GM18870 (cell line): ENCODE measurements around the gene SLC25A38.
A peak's percentile ranks its signal among the peaks of the same experiment; 100 is the strongest.
"Not testable (repeated sequence)": the region's sequence is repeated elsewhere in the genome, so short reads cannot be mapped to it uniquely, and the experiment has no call there.

Source experiments
- ATAC-seq: cut with Tn5 transposase; IDR thresholded peaks from one replicate; pipeline ENCODE4 v1.9.1; 2021; ENCODE audit warnings: moderate library complexity; ENCODE audit not compliant: unreplicated experiment

The SLC25A38 gene, protein sequence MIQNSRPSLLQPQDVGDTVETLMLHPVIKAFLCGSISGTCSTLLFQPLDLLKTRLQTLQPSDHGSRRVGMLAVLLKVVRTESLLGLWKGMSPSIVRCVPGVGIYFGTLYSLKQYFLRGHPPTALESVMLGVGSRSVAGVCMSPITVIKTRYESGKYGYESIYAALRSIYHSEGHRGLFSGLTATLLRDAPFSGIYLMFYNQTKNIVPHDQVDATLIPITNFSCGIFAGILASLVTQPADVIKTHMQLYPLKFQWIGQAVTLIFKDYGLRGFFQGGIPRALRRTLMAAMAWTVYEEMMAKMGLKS

DNA sequence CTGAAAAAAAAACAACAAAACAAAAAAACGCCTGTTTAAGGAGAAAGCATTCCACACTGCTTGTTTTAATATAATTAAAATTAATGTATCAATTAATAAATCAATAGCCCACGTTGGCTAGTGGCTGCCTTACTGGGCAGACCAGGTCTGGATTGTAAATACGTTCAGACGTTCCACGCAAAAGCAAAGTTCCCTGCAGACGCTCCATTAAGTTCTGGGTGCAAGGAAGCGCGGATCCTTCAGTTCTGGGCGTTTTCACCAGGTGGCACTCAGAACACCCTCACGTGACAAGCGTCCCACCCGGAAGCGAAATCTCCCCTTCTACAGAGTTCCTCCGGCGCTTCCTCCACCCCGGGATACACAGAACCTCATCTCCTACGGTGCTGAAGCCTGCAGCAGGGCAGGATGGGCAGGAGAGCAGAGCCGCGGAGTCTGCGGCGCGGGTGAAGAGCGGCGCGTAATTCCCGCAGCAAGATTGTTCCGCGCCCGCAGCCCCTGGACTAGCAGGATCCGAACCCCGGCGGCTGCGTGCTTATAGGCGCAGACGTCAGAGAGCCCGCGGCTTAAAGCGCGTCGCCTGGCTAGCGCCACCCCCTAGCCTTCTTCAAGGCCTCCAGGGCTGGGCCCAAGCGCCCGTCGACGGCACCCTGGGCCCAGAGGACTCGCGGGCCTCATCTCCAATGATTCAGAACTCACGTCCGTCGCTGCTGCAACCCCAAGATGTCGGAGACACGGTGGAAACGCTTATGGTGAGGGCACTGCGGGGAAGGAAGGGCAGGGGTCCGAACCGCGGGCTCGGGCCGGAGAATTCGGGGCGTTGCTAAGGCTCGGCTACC lies at the start of gene SLC25A38:
TSS of gene SLC25A38 (plus strand) at position 326 of the 836 bp plus-strand sequence. CDS start at position 681, 355 bp downstream.
- ATAC-seq: peak; percentile 61

DNA sequence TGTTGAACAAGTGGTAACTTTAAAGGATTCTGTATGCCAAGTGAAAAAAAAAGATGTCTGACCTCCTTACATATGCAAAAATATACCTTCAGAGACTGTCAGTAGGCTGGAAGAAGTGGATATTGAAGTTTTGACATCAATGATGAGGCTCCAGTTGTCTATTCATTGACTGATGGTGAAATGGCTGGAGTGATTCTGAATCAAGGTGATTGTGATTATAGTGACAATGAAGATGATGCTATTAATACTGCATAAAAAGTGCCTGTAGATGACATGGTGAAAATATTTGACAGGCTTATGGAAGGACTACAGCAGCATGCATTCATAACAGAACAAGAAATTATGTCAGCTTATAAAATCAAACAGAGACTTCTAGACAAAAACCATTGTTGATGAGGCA lies 49.6 kb upstream of the SLC25A38 start:
- ATAC-seq: no peak

- ATAC-seq: no peak
Observed at GRCh38 chr3:39334205-39334604, 49.0 kb upstream of the SLC25A38 start.

GRCh38 chr3:39338201-39338600 lies 45.0 kb upstream of the SLC25A38 start:
- ATAC-seq: no peak

- ATAC-seq: no peak
Observed at GRCh38 chr3:39339086-39339485, 44.1 kb upstream of the SLC25A38 start.

DNA sequence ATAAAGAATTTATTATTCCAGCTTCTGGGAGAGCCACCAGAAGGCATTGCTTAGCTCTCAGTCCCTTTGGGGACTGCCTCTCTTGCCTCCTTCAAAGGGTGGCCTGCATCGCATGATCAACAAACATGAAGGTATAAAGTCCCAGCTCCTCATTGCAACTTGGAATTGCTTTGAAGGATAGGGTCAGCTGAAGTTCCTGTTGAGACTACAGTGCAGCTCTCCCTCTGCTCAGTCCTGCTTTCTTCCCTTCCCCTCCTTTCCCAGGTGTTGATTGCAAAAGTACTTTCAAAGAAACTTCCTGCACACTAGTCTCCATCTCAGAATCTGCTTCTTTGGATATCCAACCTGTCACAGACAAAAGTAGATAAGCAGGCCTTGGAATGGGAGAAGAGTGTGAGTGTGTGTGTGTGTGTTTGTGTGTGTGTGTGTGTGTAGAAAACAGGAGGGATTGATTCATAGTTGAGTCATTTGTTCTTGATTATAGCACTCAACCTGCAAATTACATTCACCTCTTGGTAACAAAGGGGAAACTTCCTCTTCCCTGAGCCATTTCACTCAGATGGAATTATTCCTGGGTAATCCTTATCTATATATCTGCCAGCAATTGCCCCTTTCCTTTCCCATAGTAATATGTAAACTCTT lies 40.0 kb upstream of the SLC25A38 start:
- ATAC-seq: no peak

- ATAC-seq: no peak
Observed at GRCh38 chr3:39343760-39344159, 39.4 kb upstream of the SLC25A38 start.

DNA sequence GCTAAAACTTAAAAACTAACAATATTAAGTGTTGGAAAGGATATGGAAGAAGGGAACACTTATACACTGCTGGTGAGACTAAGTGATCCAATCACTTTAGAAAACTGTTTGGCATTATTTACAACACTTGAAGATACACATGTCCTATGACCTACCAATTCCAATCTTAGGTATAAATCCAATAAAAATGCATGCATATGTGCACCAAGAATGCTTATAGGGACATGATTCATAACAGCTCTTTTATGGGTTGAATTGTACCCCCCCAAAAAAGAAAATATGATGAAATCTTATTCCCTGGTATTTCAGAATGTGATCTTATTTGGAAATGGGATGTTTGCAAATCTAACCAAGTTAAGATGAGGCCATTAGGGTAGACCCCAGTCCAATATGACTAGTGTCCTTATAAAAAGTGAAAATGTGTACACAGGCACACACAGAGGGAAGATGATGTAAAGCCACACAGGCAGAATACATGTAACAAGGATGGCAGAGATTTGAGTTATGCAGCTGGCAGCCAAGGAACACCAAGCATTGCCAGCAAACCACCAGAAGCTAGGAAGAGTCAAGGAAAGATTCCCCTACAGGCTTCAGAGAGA lies 38.3 kb upstream of the SLC25A38 start:
- no peak for ATAC-seq

GRCh38 chr3:39346785-39347585 lies 36.2 kb upstream of the SLC25A38 start:
- ATAC-seq: peak; percentile 83

GRCh38 chr3:39347586-39347876 lies 35.6 kb upstream of the SLC25A38 start:
- no peak for ATAC-seq

DNA sequence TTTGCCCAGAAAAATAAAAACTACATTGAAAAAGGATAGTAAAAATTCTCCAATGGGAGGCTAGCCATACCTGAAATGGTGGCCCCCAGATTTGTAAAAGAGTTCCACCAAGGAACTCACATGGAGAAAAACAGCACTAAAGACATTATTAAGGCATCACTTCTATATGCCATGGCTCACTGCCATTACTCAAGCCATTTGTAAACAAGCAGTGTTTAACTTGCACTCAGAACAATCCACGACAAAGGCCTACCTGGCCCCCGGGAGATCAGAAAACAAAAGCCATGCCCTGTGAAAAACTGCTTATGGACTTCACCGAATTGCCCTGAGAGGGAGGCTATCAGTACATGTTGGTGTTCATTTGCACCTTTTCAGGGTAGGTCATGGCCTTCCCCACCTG lies 34.1 kb upstream of the SLC25A38 start:
- ATAC-seq: no peak

DNA sequence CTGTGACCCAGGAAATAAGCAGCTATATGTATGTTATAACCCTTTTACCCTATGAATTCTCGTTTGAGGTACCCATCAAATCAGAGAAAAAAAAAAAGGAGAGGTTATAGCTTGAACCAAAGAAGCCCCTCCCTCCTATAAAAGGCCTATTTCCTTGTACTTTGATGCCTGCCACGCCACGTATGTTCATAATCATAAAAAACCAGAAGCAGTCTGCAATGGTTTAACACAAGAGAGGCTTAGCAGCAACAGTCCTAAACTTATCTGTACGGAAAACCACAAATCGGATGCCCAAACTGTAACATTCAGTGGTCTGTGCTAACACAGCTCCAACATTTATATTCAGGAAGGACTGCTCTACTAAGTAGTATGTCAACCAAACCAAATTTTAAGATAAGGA lies 32.5 kb upstream of the SLC25A38 start:
- no peak for ATAC-seq

GRCh38 chr3:39351134-39351533 lies 32.0 kb upstream of the SLC25A38 start:
- ATAC-seq: not testable (repeated sequence)

DNA sequence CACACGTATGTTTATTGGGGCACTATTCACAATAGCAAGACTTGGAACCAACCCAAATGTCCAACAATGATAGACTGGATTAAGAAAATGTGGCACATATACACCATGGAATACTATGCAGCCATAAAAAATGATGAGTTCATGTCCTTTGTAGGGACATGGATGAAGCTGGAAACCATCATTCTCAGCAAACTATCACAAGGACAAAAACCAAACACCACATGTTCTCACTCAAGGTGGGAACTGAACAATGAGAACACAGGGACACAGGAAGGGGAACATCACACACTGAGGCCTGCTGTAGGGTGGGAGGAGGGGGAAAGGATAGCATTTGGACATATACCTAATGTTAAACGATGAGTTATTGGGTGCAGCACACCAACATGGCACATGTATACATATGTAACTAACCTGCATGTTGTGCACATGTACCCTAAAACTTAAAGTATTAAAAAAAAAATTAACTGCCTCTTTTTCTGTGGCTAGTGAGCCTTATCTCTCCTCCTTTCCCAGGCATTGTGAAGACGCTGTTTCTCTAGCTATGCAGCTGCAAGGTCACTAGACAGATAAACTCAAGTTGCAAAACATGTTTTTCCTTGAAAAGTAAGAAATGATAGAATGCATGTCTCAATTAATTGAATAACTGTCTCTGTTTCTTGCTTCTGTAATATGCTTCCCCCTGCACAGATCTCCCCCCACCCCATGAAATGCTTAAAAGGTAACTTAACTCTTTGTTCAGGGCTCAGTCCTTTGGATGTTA lies 29.8 kb upstream of the SLC25A38 start:
- ATAC-seq: not testable (repeated sequence)

DNA sequence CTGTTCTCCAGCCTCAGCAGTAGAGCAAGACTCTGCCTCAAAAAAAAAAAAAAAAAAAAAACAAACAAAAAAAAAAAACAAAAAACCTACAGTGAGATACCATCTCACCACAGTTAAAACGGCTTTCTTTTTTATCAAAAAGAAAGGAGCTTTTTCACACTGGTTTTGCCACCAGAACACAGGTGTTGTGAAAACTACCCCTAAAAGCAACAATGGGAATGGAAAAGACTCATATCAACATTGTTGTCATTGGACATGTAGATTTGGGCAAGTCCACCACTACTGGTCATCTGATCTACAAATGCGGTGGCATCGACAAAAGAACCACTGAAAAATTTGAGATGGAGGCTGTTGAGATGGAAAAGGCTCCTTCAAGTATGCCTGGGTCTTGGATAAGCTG lies 24.8 kb upstream of the SLC25A38 start:
- no peak for ATAC-seq

DNA sequence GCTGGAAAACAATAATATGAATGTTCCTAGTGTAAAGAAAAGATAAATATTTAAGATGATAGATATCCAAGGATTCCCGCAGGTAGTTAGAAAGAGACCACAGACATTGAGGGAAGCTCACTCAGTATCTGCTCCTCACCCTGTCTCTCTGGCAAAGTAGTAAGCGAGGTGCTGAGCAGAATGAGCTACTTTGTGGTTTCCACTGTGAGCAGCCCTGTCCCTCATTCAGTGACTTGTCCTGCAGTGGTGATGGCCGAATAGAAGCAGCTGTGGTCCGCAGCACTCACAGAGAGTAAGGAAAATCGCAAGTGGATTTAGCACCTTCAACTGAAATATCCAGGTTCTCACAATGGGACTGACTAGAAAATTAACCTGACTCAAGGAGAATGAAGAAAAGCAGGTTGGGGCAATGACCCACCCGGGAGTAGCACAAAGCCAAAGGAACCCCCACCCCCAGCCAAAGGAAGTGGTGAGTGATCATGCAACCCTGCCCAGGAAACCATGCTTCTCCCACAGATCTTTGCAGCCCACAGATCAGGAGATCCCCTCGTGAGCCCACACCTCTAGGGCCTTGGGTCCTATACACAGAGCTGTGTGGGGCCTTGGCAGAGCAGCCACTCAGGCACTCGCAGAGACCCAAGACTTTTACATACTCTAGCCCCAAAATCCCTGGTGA lies 21.8 kb upstream of the SLC25A38 start:
- ATAC-seq: peak; percentile 57

- ATAC-seq: no peak
Observed at GRCh38 chr3:39362192-39362591, 21.0 kb upstream of the SLC25A38 start.

DNA sequence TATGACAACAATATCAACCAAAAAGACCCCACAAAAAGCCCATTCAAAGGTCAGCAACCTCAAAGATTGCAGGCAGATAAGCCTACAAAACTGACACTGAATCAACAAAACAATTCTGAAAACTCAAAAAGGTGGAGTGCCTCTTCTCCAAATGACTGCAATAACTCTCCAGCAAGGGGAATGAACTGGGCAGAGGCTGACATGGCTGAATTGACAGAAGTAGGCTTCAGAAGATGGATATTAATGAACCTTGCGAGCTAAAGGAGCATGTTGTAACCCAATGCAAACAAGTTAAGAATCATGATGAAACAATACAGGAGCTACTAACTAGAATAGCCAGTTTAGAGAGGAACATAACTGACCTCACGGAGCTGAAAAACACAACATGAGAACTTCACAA lies 20.4 kb upstream of the SLC25A38 start:
- no peak for ATAC-seq

- not testable (repeated sequence) for ATAC-seq
Observed at GRCh38 chr3:39370450-39370849, 12.7 kb upstream of the SLC25A38 start.
